Measurements from ENCODE around the gene RWDD1. TPM values are rescaled to one million over a fixed set of nuclear protein-coding genes. Genes with fewer than 3 reads are reported as not detected.

The RWDD1 gene
- total and polyA plus RNA-seq, 2 of the 13 experiments (the other 11 are each of a cell fraction or from before 2014, with no cell fraction given) = 27.4 to 67.1 TPM

GRCh38 chr6:116625872-116626271 lies 54.6 kb downstream of the RWDD1 start:
- H3K27ac ChIP-seq (ENCODE audit: extremely low read length, insufficient read depth, low read length) = no peak overlapping the region
- BruUV-seq (replicated peaks) = no TSS peak
- H3K4me1 ChIP-seq (ENCODE audit: insufficient read depth, low read length) = peaks cover 26% of the 10 kb centered on the region
- no peaks in the 10 kb centered on the region for H3K27me3 ChIP-seq (ENCODE audit: control insufficient read depth in 1 of 2, insufficient read depth in 2 of 2, low read length in 2 of 2)
- DNase-seq (ENCODE audit: low spot score) (no peak), ATAC-seq (no peak), FAIRE-seq (no peak)
- H2AFZ ChIP-seq (ENCODE audit: low read length) = no peak overlapping the region
- in situ Hi-C loops (cut with HindIII; ENCODE audit: extremely low pct_ligation_motif_present, low pct_unique_long_range_greater_than_20kb) = no loop called here
- TF ChIP-seq ZNF343 (CRISPR knock-in tag; IDR thresholded peaks at IDR 0.05) (no peak), ZNF800 (CRISPR knock-in tag; IDR thresholded peaks at IDR 0.05) (no peak), TEF (CRISPR knock-in tag; IDR thresholded peaks at IDR 0.05) (no peak), IRF1 (CRISPR knock-in tag; IDR thresholded peaks at IDR 0.05; ENCODE audit: low read depth) (no peak), HOXA5 (CRISPR knock-in tag; IDR thresholded peaks at IDR 0.05) (no peak), ZBTB4 (CRISPR knock-in tag; IDR thresholded peaks at IDR 0.05; ENCODE audit: borderline replicate concordance) (no peak), EZH2 (conservative IDR thresholded peaks at IDR 0.05; ENCODE audit: low read depth, low read length) (no peak), ZNF317 (CRISPR knock-in tag; IDR thresholded peaks at IDR 0.05) (no peak), PAX8 (CRISPR knock-in tag; IDR thresholded peaks at IDR 0.05; ENCODE audit: borderline replicate concordance) (no peak), ZNF337 (CRISPR knock-in tag; IDR thresholded peaks at IDR 0.05; ENCODE audit: borderline replicate concordance, low read depth) (no peak), LBX2 (CRISPR knock-in tag; IDR thresholded peaks at IDR 0.05; ENCODE audit: borderline replicate concordance) (no peak), ZNF607 (CRISPR knock-in tag; IDR thresholded peaks at IDR 0.05; ENCODE audit: borderline replicate concordance) (no peak), SAP130 (CRISPR knock-in tag; IDR thresholded peaks at IDR 0.05; ENCODE audit: low read depth) (no peak), HMG20A (CRISPR knock-in tag; IDR thresholded peaks at IDR 0.05; ENCODE audit: borderline replicate concordance) (no peak)
- H3K4me2 ChIP-seq (ENCODE audit: low read depth, low read length) = no peak overlapping the region
- H4K20me1 ChIP-seq (ENCODE audit: insufficient read depth, low read length) = no peaks in the 10 kb centered on the region
- WGBS (ENCODE audit: low lambda C conversion rate) = 97% methylated on average over 3 of the region's 3 CpGs
- no peaks in the 10 kb centered on the region for H3K9me3 ChIP-seq (ENCODE audit: low read length)
- ChIA-PET CTCF (ENCODE audit: low intra/inter-chr PET ratio, low total read pairs) (no interaction called here), POLR2A (no interaction called here)
- intact Hi-C loops (cut with micrococcal nuclease; ENCODE audit: unreplicated experiment) = no loop called here
- H3K36me3 ChIP-seq (replicated peaks in 1 of 2; ENCODE audit: control insufficient read depth in 1 of 2, insufficient read depth in 2 of 2, low read length in 2 of 2) = no peaks in the 10 kb centered on the region
- no peaks in the 10 kb centered on the region for H3K79me2 ChIP-seq (ENCODE audit: insufficient read depth, low read length)
- H3K9ac ChIP-seq (ENCODE audit: insufficient read depth, low read depth, low read length) = no peak overlapping the region
- H3K4me3 ChIP-seq (replicated peaks in 1 of 3; ENCODE audit: insufficient read depth in 1 of 3, low read depth in 2 of 3, low read length in 3 of 3) = no peak overlapping the region

Data from HepG2 (cell line).